ENCODE results near the gene FBXO34.
A peak's percentile ranks its signal among the peaks of the same experiment; 100 is the strongest.

The FBXO34 gene

GRCh38 chr14:55276736-55277135 lies 5.5 kb downstream of the FBXO34 start:
- Histone ChIP-seq H3K36me3 (no peaks in the 10 kb centered on the region), H3K9me3 (no peaks in the 10 kb centered on the region), H3K4me3 (ENCODE audit: low read depth in 1 of 2, low read length in 1 of 2) (no peak overlapping the region), H3K27ac (no peak overlapping the region), H3K4me1 (ENCODE audit: control insufficient read depth in 1 of 2, insufficient read depth in 1 of 2, low read depth in 1 of 2, low read length in 1 of 2) (peaks cover 21 to 23% of the 10 kb centered on the region in 2 experiments), H3K27me3 (no peaks in the 10 kb centered on the region)
- no peak for TF ChIP-seq CTCF (IDR thresholded peaks at IDR 0.05)

- no peaks in the 10 kb centered on the region for H3K36me3 ChIP-seq
- H3K4me1 ChIP-seq (ENCODE audit: control insufficient read depth in 1 of 2, insufficient read depth in 1 of 2, low read depth in 1 of 2, low read length in 1 of 2) = peaks cover 11 to 12% of the 10 kb centered on the region in 2 experiments
- no peak overlapping the region for H3K4me3 ChIP-seq (ENCODE audit: low read depth in 1 of 2, low read length in 1 of 2)
- H3K27me3 ChIP-seq = no peaks in the 10 kb centered on the region
- H3K27ac ChIP-seq = peak overlapping the region; percentile 63
- TF ChIP-seq CTCF (IDR thresholded peaks at IDR 0.05) = no peak
- no peaks in the 10 kb centered on the region for H3K9me3 ChIP-seq
Measured at GRCh38 chr14:55277972-55278740, 6.9 kb downstream of the FBXO34 start.

- no peaks in the 10 kb centered on the region for H3K27me3 ChIP-seq
- no peak for TF ChIP-seq CTCF (IDR thresholded peaks at IDR 0.05)
- no peaks in the 10 kb centered on the region for H3K36me3 ChIP-seq
- H3K27ac ChIP-seq = no peak overlapping the region
- peaks cover 10 to 11% of the 10 kb centered on the region in 2 experiments for H3K4me1 ChIP-seq (ENCODE audit: control insufficient read depth in 1 of 2, insufficient read depth in 1 of 2, low read depth in 1 of 2, low read length in 1 of 2)
- no peaks in the 10 kb centered on the region for H3K9me3 ChIP-seq
- H3K4me3 ChIP-seq (ENCODE audit: low read depth in 1 of 2, low read length in 1 of 2) = no peak overlapping the region
Measured at GRCh38 chr14:55279384-55279783, 8.2 kb downstream of the FBXO34 start.

GRCh38 chr14:55281316-55281839 lies 10.2 kb downstream of the FBXO34 start:
- TF ChIP-seq CTCF (IDR thresholded peaks at IDR 0.05) = no peak
- peaks cover 10 to 11% of the 10 kb centered on the region in 2 experiments for H3K4me1 ChIP-seq (ENCODE audit: control insufficient read depth in 1 of 2, insufficient read depth in 1 of 2, low read depth in 1 of 2, low read length in 1 of 2)
- H3K36me3 ChIP-seq = no peaks in the 10 kb centered on the region
- no peaks in the 10 kb centered on the region for H3K27me3 ChIP-seq
- H3K9me3 ChIP-seq = no peaks in the 10 kb centered on the region
- H3K27ac ChIP-seq = no peak overlapping the region
- no peak overlapping the region for H3K4me3 ChIP-seq (ENCODE audit: low read depth in 1 of 2, low read length in 1 of 2)

- no peaks in the 10 kb centered on the region for H3K4me1 ChIP-seq (ENCODE audit: control insufficient read depth in 1 of 2, insufficient read depth in 1 of 2, low read depth in 1 of 2, low read length in 1 of 2)
- H3K9me3 ChIP-seq = no peaks in the 10 kb centered on the region
- H3K27me3 ChIP-seq = no peaks in the 10 kb centered on the region
- H3K36me3 ChIP-seq = no peaks in the 10 kb centered on the region
- H3K4me3 ChIP-seq (ENCODE audit: low read depth in 1 of 2, low read length in 1 of 2) = no peak overlapping the region
- no peak overlapping the region for H3K27ac ChIP-seq
- TF ChIP-seq CTCF (IDR thresholded peaks at IDR 0.05) = no peak
Measured at GRCh38 chr14:55285048-55285652, 13.9 kb downstream of the FBXO34 start.

All from neutrophil (primary cell).